Measurements from ENCODE around the gene UPF2.
"Not testable (repeated sequence)": the region's sequence is repeated elsewhere in the genome, so short reads cannot be mapped to it uniquely, and the experiment has no call there.

Gene UPF2

GRCh38 chr10:11901036-11901301 is 141.6 kb downstream of the UPF2 start:
- H3K9ac ChIP-seq (ENCODE audit: low read depth, low read length), result no peak overlapping the region
- H3K4me1 ChIP-seq (ENCODE audit: insufficient read depth, low read length), result peaks cover 7% of the 10 kb centered on the region
- no peak overlapping the region for H3K4me3 ChIP-seq (ENCODE audit: low read length)
- no peaks in the 10 kb centered on the region for H3K9me3 ChIP-seq (ENCODE audit: insufficient read depth, low read depth, low read length)
- H3K36me3 ChIP-seq (ENCODE audit: insufficient read depth, low read depth, low read length), result no peaks in the 10 kb centered on the region
- no peak overlapping the region for H3K27ac ChIP-seq (ENCODE audit: low read length)
- no peaks in the 10 kb centered on the region for H3K27me3 ChIP-seq (ENCODE audit: insufficient read depth, low read length)

- no peak overlapping the region for H3K9ac ChIP-seq (ENCODE audit: low read depth, low read length)
- no peaks in the 10 kb centered on the region for H3K9me3 ChIP-seq (ENCODE audit: insufficient read depth, low read depth, low read length)
- H3K27ac ChIP-seq (ENCODE audit: low read length), result no peak overlapping the region
- H3K4me3 ChIP-seq (ENCODE audit: low read length), result no peak overlapping the region
- peaks cover 7% of the 10 kb centered on the region for H3K4me1 ChIP-seq (ENCODE audit: insufficient read depth, low read length)
- no peaks in the 10 kb centered on the region for H3K36me3 ChIP-seq (ENCODE audit: insufficient read depth, low read depth, low read length)
- H3K27me3 ChIP-seq (ENCODE audit: insufficient read depth, low read length), result no peaks in the 10 kb centered on the region
Observed at GRCh38 chr10:11899067-11899876, 143.3 kb downstream of the UPF2 start.

- no peak overlapping the region for H3K4me3 ChIP-seq (ENCODE audit: low read length)
- H3K4me1 ChIP-seq (ENCODE audit: insufficient read depth, low read length), result peaks cover 7% of the 10 kb centered on the region
- no peak overlapping the region for H3K9ac ChIP-seq (ENCODE audit: low read depth, low read length)
- no peaks in the 10 kb centered on the region for H3K9me3 ChIP-seq (ENCODE audit: insufficient read depth, low read depth, low read length)
- no peak overlapping the region for H3K27ac ChIP-seq (ENCODE audit: low read length)
- no peaks in the 10 kb centered on the region for H3K36me3 ChIP-seq (ENCODE audit: insufficient read depth, low read depth, low read length)
- H3K27me3 ChIP-seq (ENCODE audit: insufficient read depth, low read length), result no peaks in the 10 kb centered on the region
Observed at GRCh38 chr10:11898372-11899066, 144.1 kb downstream of the UPF2 start.

- no peak overlapping the region for H3K4me3 ChIP-seq (ENCODE audit: low read length)
- no peaks in the 10 kb centered on the region for H3K36me3 ChIP-seq (ENCODE audit: insufficient read depth, low read depth, low read length)
- H3K9ac ChIP-seq (ENCODE audit: low read depth, low read length), result no peak overlapping the region
- peaks cover 7% of the 10 kb centered on the region for H3K4me1 ChIP-seq (ENCODE audit: insufficient read depth, low read length)
- no peaks in the 10 kb centered on the region for H3K27me3 ChIP-seq (ENCODE audit: insufficient read depth, low read length)
- no peaks in the 10 kb centered on the region for H3K9me3 ChIP-seq (ENCODE audit: insufficient read depth, low read depth, low read length)
- no peak overlapping the region for H3K27ac ChIP-seq (ENCODE audit: low read length)
Observed at GRCh38 chr10:11898033-11898371, 144.6 kb downstream of the UPF2 start.

GRCh38 chr10:11896549-11897200 is 145.9 kb downstream of the UPF2 start:
- no peak overlapping the region for H3K4me3 ChIP-seq (ENCODE audit: low read length)
- no peaks in the 10 kb centered on the region for H3K9me3 ChIP-seq (ENCODE audit: insufficient read depth, low read depth, low read length)
- H3K4me1 ChIP-seq (ENCODE audit: insufficient read depth, low read length), result peaks cover 5% of the 10 kb centered on the region
- no peak overlapping the region for H3K9ac ChIP-seq (ENCODE audit: low read depth, low read length)
- H3K36me3 ChIP-seq (ENCODE audit: insufficient read depth, low read depth, low read length), result no peaks in the 10 kb centered on the region
- H3K27me3 ChIP-seq (ENCODE audit: insufficient read depth, low read length), result no peaks in the 10 kb centered on the region
- H3K27ac ChIP-seq (ENCODE audit: low read length), result no peak overlapping the region

- no peak overlapping the region for H3K27ac ChIP-seq (ENCODE audit: low read length)
Observed at GRCh38 chr10:11895598-11895997, 147.0 kb downstream of the UPF2 start.

GRCh38 chr10:11895108-11895466 is 147.5 kb downstream of the UPF2 start:
- Histone ChIP-seq H3K9me3 (ENCODE audit: insufficient read depth, low read depth, low read length) (no peaks in the 10 kb centered on the region), H3K4me1 (ENCODE audit: insufficient read depth, low read length) (peaks cover 4% of the 10 kb centered on the region; the same call in 1 of the 2 replicates), H3K27me3 (ENCODE audit: insufficient read depth, low read length) (no peaks in the 10 kb centered on the region), H3K4me3 (ENCODE audit: low read length) (no peak overlapping the region), H3K27ac (ENCODE audit: low read length) (no peak overlapping the region), H3K9ac (ENCODE audit: low read depth, low read length) (no peak overlapping the region), H3K36me3 (ENCODE audit: insufficient read depth, low read depth, low read length) (no peaks in the 10 kb centered on the region)

More at GRCh38 chr10:11895598-11895997, 147.0 kb downstream of the UPF2 start:
- H3K27me3 ChIP-seq (ENCODE audit: insufficient read depth, low read length), result no peaks in the 10 kb centered on the region
- H3K9me3 ChIP-seq (ENCODE audit: insufficient read depth, low read depth, low read length), result no peaks in the 10 kb centered on the region
- H3K36me3 ChIP-seq (ENCODE audit: insufficient read depth, low read depth, low read length), result no peaks in the 10 kb centered on the region
- no peak overlapping the region for H3K9ac ChIP-seq (ENCODE audit: low read depth, low read length)
- no peak overlapping the region for H3K4me3 ChIP-seq (ENCODE audit: low read length)
- peaks cover 4% of the 10 kb centered on the region; the same call in 1 of the 2 replicates for H3K4me1 ChIP-seq (ENCODE audit: insufficient read depth, low read length)

GRCh38 chr10:11894381-11895107 is 148.1 kb downstream of the UPF2 start:
- Histone ChIP-seq H3K9me3 (ENCODE audit: insufficient read depth, low read depth, low read length) (no peaks in the 10 kb centered on the region), H3K4me1 (ENCODE audit: insufficient read depth, low read length) (peaks cover 4% of the 10 kb centered on the region; the same call in 1 of the 2 replicates), H3K27ac (ENCODE audit: low read length) (no peak overlapping the region), H3K36me3 (ENCODE audit: insufficient read depth, low read depth, low read length) (no peaks in the 10 kb centered on the region), H3K27me3 (ENCODE audit: insufficient read depth, low read length) (no peaks in the 10 kb centered on the region), H3K4me3 (ENCODE audit: low read length) (no peak overlapping the region), H3K9ac (ENCODE audit: low read depth, low read length) (no peak overlapping the region)

GRCh38 chr10:11893749-11894278 is 148.8 kb downstream of the UPF2 start:
- Histone ChIP-seq H3K36me3 (ENCODE audit: insufficient read depth, low read depth, low read length) (no peaks in the 10 kb centered on the region), H3K9ac (ENCODE audit: low read depth, low read length) (no peak overlapping the region), H3K27me3 (ENCODE audit: insufficient read depth, low read length) (no peaks in the 10 kb centered on the region), H3K27ac (ENCODE audit: low read length) (no peak overlapping the region), H3K9me3 (ENCODE audit: insufficient read depth, low read depth, low read length) (no peaks in the 10 kb centered on the region), H3K4me3 (ENCODE audit: low read length) (no peak overlapping the region), H3K4me1 (ENCODE audit: insufficient read depth, low read length) (peaks cover 3% of the 10 kb centered on the region; the same call in 1 of the 2 replicates)

GRCh38 chr10:11891776-11892486 is 150.7 kb downstream of the UPF2 start:
- H3K27ac ChIP-seq (ENCODE audit: low read length), result no peak overlapping the region
- no peaks in the 10 kb centered on the region for H3K27me3 ChIP-seq (ENCODE audit: insufficient read depth, low read length)
- H3K9me3 ChIP-seq (ENCODE audit: insufficient read depth, low read depth, low read length), result no peaks in the 10 kb centered on the region
- no peak overlapping the region for H3K4me3 ChIP-seq (ENCODE audit: low read length)
- no peak overlapping the region for H3K9ac ChIP-seq (ENCODE audit: low read depth, low read length)
- no peaks in the 10 kb centered on the region for H3K4me1 ChIP-seq (ENCODE audit: insufficient read depth, low read length)
- no peaks in the 10 kb centered on the region for H3K36me3 ChIP-seq (ENCODE audit: insufficient read depth, low read depth, low read length)

- not testable (repeated sequence) for H3K36me3 ChIP-seq (ENCODE audit: insufficient read depth, low read depth, low read length); H3K9ac ChIP-seq (ENCODE audit: low read depth, low read length); H3K27ac ChIP-seq (ENCODE audit: low read length); H3K4me1 ChIP-seq (ENCODE audit: insufficient read depth, low read length); H3K9me3 ChIP-seq (ENCODE audit: insufficient read depth, low read depth, low read length); H3K4me3 ChIP-seq (ENCODE audit: low read length); H3K27me3 ChIP-seq (ENCODE audit: insufficient read depth, low read length)
Observed at GRCh38 chr10:11889263-11889662, 153.3 kb downstream of the UPF2 start.

All from iPS-20b (cell line).